Epithelial cell of esophagus (primary cell): ENCODE results near the gene PCED1B.

ENCODE experiments used
- DNase-seq: peaks from one replicate; pipeline ENCODE4 v3.0.0; 2010; ENCODE audit warnings: low read depth
- H3K4me3 ChIP-seq: 2 replicates; pipeline ENCODE4 v1.5.1; 2011; ENCODE audit warnings: mild to moderate bottlenecking, low read length, control low read depth
- CTCF ChIP-seq: IDR thresholded peaks from 2 replicates; pipeline ENCODE4 v1.5.1; 2011; ENCODE audit warnings: low read depth, mild to moderate bottlenecking, low read length, control low read depth, inconsistent platforms; ENCODE audit not compliant: insufficient read depth; ENCODE audit errors: missing control alignments

Gene PCED1B

GRCh38 chr12:47135578-47135977, 56.2 kb downstream of the PCED1B start:
- no peak for TF ChIP-seq CTCF
- no peak for DNase-seq
- H3K4me3 ChIP-seq: no peak overlapping the region

GRCh38 chr12:47139000-47139681, 59.7 kb downstream of the PCED1B start:
- H3K4me3 ChIP-seq: no peak overlapping the region
- TF ChIP-seq CTCF: no peak
- no peak for DNase-seq

GRCh38 chr12:47141459-47141858, 62.0 kb downstream of the PCED1B start:
- TF ChIP-seq CTCF: no peak
- H3K4me3 ChIP-seq: no peak overlapping the region
- peak; percentile 47 for DNase-seq

GRCh38 chr12:47144769-47145168, 65.3 kb downstream of the PCED1B start:
- no peak for TF ChIP-seq CTCF

GRCh38 chr12:47145188-47145587, 65.8 kb downstream of the PCED1B start:
- no peak for TF ChIP-seq CTCF
- no peak overlapping the region for H3K4me3 ChIP-seq
- DNase-seq: no peak

More at GRCh38 chr12:47144769-47145168, 65.3 kb downstream of the PCED1B start:
- no peak overlapping the region for H3K4me3 ChIP-seq
- DNase-seq: no peak

GRCh38 chr12:47147739-47148138, 68.3 kb downstream of the PCED1B start:
- TF ChIP-seq CTCF: no peak
- DNase-seq: no peak
- no peak overlapping the region for H3K4me3 ChIP-seq

- no peak for DNase-seq
- H3K4me3 ChIP-seq: no peak overlapping the region
- TF ChIP-seq CTCF: no peak
Observed at GRCh38 chr12:47149146-47149545, 69.7 kb downstream of the PCED1B start.
